DOHH2 (cell line): ENCODE data around the gene IFNA5.

Source experiments
- H3F3A ChIP-seq: fragments of 200-600 bp; sonication (generic), shearing (Covaris generic); 2 replicates; pipeline ENCODE4 v1.6.0; 2016; ENCODE audit warnings: antibody characterized with exemption, mild to moderate bottlenecking; ENCODE audit not compliant: control insufficient read depth, insufficient read depth
- H3K27ac ChIP-seq: fragments of 200-600 bp; sonication (generic); 2 replicates; pipeline ENCODE4 v1.5.1; 2014; ENCODE audit warnings: low read depth, mild to moderate bottlenecking, low read length, moderate library complexity
- H3K27me3 ChIP-seq: fragments of 200-600 bp; sonication (generic); 2 replicates; pipeline ENCODE4 v1.6.1; 2014; ENCODE audit warnings: mild to moderate bottlenecking, low read length, mixed read lengths; ENCODE audit not compliant: control insufficient read depth
- H3K36me3 ChIP-seq: fragments of 200-600 bp; sonication (generic); 2 replicates; pipeline ENCODE4 v1.6.1; 2014; ENCODE audit warnings: mild to moderate bottlenecking, low read length, moderate library complexity, mixed read lengths; ENCODE audit not compliant: control insufficient read depth
- H3K4me1 ChIP-seq: fragments of 200-600 bp; sonication (generic); 2 replicates; pipeline ENCODE4 v1.6.1; 2014; ENCODE audit warnings: mild to moderate bottlenecking, low read length, mixed read lengths; ENCODE audit not compliant: control insufficient read depth
- H3K4me2 ChIP-seq: fragments of 200-600 bp; sonication (generic); 2 replicates; pipeline ENCODE4 v1.6.0; 2014; ENCODE audit warnings: mild to moderate bottlenecking, low read length, moderate library complexity
- H3K4me3 ChIP-seq: fragments of 200-600 bp; sonication (generic); 2 replicates; pipeline ENCODE4 v1.5.1; 2014; ENCODE audit warnings: mild to moderate bottlenecking, low read length, mixed read lengths
- H3K79me2 ChIP-seq: fragments of 200-600 bp; sonication (generic); 2 replicates; pipeline ENCODE4 v1.6.1; 2014; ENCODE audit warnings: mild to moderate bottlenecking, low read length, mixed read lengths; ENCODE audit not compliant: control insufficient read depth
- H3K9me2 ChIP-seq: fragments of 200-600 bp; sonication (generic); replicated peaks from 2 replicates; pipeline ENCODE4 v1.6.1; 2014; ENCODE audit warnings: mild to moderate bottlenecking, low read length, mixed read lengths; ENCODE audit not compliant: control insufficient read depth
- H3K9me3 ChIP-seq: fragments of 200-600 bp; sonication (generic); 2 replicates; pipeline ENCODE4 v1.6.1; 2014; ENCODE audit warnings: antibody characterized with exemption, low read length, mixed read lengths; ENCODE audit not compliant: control insufficient read depth, insufficient read depth
- H4K20me1 ChIP-seq: fragments of 200-600 bp; sonication (generic); 2 replicates; pipeline ENCODE4 v1.6.0; 2014; ENCODE audit warnings: low read depth, mild to moderate bottlenecking, antibody characterized with exemption, low read length, moderate library complexity; ENCODE audit not compliant: control insufficient read depth, insufficient read depth
- CTCF ChIP-seq: fragments of 200-600 bp; sonication (generic); IDR thresholded peaks from one replicate; pipeline ENCODE4 v1.5.1; 2014; ENCODE audit warnings: antibody characterized with exemption, mild to moderate bottlenecking, low read depth, low read length; ENCODE audit not compliant: poor library complexity, severe bottlenecking
- EZH2phosphoT487 ChIP-seq: fragments of 200-600 bp; sonication (generic); IDR thresholded peaks from 2 replicates; pipeline ENCODE4 v1.6.1; 2017; ENCODE audit warnings: borderline replicate concordance, mild to moderate bottlenecking, antibody characterized with exemption, low read length, moderate library complexity, mixed read lengths

The IFNA5 gene

GRCh38 chr9:21316860-21317259, 11.7 kb upstream of the IFNA5 start:
- Histone ChIP-seq H3F3A (no peaks in the 10 kb centered on the region), H3K9me3 (no peaks in the 10 kb centered on the region), H3K27me3 (peaks cover 8% of the 10 kb centered on the region; the same call in 1 of the 2 replicates), H3K36me3 (no peaks in the 10 kb centered on the region), H3K79me2 (no peaks in the 10 kb centered on the region), H3K4me2 (no peak overlapping the region), H3K4me3 (no peak overlapping the region), H4K20me1 (no peaks in the 10 kb centered on the region), H3K9me2 (no peaks in the 10 kb centered on the region), H3K4me1 (no peaks in the 10 kb centered on the region), H3K27ac (no peak overlapping the region)
- TF ChIP-seq CTCF (no peak), EZH2phosphoT487 (no peak)

GRCh38 chr9:21316032-21316842, 11.1 kb upstream of the IFNA5 start:
- Histone ChIP-seq H3K79me2 (no peaks in the 10 kb centered on the region), H3K27me3 (peaks cover 8% of the 10 kb centered on the region; the same call in 1 of the 2 replicates), H3K27ac (no peak overlapping the region), H3K9me2 (no peaks in the 10 kb centered on the region), H3K4me1 (no peaks in the 10 kb centered on the region), H3K36me3 (no peaks in the 10 kb centered on the region), H3K4me3 (no peak overlapping the region), H3F3A (no peaks in the 10 kb centered on the region), H4K20me1 (no peaks in the 10 kb centered on the region), H3K4me2 (no peak overlapping the region), H3K9me3 (no peaks in the 10 kb centered on the region)
- TF ChIP-seq EZH2phosphoT487 (no peak), CTCF (no peak)

- Histone ChIP-seq H3K36me3 (no peaks in the 10 kb centered on the region), H3K4me2 (no peak overlapping the region), H3K4me3 (no peak overlapping the region), H3K27me3 (peaks cover 8% of the 10 kb centered on the region; the same call in 1 of the 2 replicates), H4K20me1 (no peaks in the 10 kb centered on the region), H3K9me3 (no peaks in the 10 kb centered on the region), H3F3A (no peaks in the 10 kb centered on the region), H3K4me1 (no peaks in the 10 kb centered on the region), H3K79me2 (no peaks in the 10 kb centered on the region), H3K27ac (no peak overlapping the region), H3K9me2 (no peaks in the 10 kb centered on the region)
- TF ChIP-seq EZH2phosphoT487, result no peak
- TF ChIP-seq CTCF, result no peak
Observed at GRCh38 chr9:21314152-21314551, 9.0 kb upstream of the IFNA5 start.
